ENCODE measurements around the gene KCNAB2.
"Not testable (repeated sequence)": the region's sequence is repeated elsewhere in the genome, so short reads cannot be mapped to it uniquely, and the experiment has no call there.

Gene KCNAB2

DNA sequence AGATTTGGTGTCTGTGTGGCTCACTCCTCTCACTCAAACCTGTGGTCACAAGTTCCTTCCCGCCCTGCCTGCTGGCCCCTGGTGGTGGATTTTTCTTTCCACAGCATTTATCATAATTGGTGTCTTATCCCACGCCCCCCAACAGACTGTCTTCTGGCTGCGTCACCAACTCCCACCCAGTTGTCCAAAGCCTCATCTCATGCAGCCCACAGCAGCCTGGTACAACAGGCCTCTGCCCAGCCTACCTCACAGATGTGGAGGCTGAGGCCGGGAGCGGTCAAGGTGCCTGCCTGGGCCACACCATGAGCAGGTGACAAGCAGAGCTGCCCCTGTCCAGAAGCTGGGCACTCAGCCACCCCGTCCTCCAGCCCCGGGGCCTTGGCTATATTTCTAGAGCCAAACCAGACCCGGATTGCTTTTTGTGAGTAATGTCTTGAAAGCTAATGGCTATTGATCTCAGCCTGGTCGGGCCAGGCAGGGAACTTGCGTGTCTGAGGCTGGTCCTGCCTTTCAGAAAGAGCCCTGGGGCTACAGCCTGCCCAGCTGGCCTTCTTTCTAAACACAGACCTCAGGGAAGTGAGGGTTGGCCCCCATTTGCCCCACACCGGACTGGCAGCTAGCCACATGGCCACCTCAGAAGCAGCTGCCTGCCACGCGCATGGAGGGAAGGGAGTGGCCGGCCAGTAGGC is 2.6 kb downstream of the KCNAB2 start:
- TF ChIP-seq ZNF274 (IDR thresholded peaks at IDR 0.05; ENCODE audit: low read depth, low read length), result no peak
- H3K4me3 ChIP-seq (ENCODE audit: low read length), result no peak overlapping the region

DNA sequence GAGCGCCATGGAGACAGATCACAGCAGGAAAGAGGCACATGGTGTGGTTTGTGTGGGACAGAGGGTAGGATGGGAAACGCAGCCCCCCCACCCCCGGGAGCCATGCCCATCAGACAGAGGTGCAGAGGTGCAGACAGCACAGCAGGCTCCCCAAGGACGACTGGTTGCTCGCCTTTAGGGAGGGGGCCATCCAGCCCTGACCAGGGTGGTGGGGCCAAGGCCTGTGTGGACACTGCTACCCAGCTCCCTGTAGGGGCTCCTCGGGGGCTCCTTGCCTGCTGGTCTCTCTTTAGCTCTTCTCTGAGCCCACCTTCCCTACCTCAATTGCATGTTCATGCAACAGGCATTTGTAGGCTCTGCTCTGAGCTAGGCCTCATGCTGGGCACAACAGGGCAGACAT is 3.7 kb downstream of the KCNAB2 start:
- H3K4me3 ChIP-seq (ENCODE audit: low read length), result no peak overlapping the region
- TF ChIP-seq ZNF274 (IDR thresholded peaks at IDR 0.05; ENCODE audit: low read depth, low read length), result no peak

DNA sequence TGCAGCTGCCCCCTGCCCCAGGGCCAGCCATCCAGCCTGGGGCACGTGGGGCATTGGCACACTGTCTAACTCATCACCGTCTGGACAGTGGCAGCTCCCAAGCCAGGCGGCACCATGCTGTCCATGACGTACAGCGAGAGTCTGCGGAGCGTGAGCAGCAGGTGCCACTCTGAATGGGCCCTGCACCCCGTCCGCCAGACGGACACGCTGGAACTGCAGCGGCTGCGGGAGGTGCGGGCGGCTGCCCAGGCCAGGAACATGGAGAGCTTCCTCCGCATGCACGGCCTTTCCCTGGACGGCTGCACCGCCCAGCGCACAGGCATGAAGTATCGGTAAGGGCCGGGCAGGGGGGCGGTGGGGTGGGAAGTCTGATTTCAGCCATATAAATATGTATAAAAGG is 5.7 kb downstream of the KCNAB2 start:
- TF ChIP-seq ZNF274 (IDR thresholded peaks at IDR 0.05; ENCODE audit: low read depth, low read length), result no peak
- H3K4me3 ChIP-seq (ENCODE audit: low read length), result no peak overlapping the region

DNA sequence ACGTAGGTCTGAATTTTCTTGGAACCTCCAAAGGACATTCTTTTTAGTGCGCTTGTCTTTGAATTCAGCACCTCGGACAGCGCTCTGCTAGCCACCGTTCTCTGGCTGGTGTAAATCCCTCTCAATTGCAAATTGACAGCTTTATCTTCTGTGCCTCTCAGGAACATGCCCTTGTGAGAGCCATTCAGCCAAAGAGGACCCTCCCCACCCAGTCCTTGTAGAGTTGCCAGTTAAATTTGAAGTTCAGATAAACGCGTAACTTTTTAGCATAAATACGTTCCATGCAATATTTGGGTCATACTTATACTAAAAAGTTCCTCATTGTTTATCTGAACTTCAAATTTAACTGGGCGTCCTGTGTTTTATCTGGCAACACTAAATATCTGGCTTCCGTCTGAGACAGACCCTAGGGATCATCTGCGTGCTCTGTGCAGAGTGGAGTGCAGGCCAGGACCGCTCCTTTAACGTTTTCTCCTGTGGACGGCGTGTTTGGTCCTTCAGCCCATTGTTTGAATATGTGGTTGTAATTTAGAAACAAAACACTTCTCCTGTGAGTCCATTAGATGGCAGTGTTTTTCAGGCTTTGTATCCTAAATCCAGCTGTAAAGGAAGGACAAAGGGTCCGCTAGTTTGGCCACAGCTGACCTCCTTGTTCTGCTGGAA is 7.0 kb downstream of the KCNAB2 start:
- no peak for TF ChIP-seq ZNF274 (IDR thresholded peaks at IDR 0.05; ENCODE audit: low read depth, low read length)
- no peak overlapping the region for H3K4me3 ChIP-seq (ENCODE audit: low read length)

DNA sequence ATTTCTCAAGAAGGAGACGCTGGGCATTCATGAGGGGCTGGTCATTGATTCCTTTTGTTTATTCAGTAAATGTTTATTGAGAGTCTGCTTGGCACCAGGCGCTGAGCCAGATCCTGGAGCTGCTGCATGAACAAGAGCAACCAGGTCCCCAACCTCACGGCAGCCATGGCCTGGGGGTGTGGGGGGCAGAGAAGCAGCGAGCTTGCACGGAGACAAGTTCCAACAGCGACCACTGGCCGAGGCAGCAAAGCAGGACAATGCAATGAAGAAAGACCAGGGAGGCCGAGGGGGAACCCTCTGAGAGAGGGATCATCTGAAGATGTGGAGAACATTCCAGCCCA is 7.5 kb downstream of the KCNAB2 start:
- H3K4me3 ChIP-seq (ENCODE audit: low read length), result no peak overlapping the region
- no peak for TF ChIP-seq ZNF274 (IDR thresholded peaks at IDR 0.05; ENCODE audit: low read depth, low read length)

DNA sequence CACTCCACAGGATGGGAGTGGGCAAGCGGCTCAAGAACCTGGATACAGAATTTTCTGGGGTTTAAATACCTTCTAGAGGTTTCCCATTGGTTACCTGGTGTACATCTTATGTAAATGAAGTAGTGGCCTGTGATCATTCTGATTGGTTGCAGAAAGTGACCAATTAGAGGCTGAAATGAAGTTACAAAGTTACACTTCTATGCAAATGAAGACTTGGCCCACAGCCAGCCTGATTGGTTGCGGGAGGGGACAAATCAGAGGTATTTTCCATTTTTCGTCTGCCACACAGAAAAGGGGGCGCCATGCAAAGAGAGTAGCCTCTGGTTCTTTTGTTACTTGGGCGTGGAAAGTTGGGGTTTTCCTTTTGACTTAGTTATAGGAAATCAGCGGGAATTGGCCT is 8.9 kb downstream of the KCNAB2 start:
- TF ChIP-seq ZNF274 (IDR thresholded peaks at IDR 0.05; ENCODE audit: low read depth, low read length), result no peak
- no peak overlapping the region for H3K4me3 ChIP-seq (ENCODE audit: low read length)

DNA sequence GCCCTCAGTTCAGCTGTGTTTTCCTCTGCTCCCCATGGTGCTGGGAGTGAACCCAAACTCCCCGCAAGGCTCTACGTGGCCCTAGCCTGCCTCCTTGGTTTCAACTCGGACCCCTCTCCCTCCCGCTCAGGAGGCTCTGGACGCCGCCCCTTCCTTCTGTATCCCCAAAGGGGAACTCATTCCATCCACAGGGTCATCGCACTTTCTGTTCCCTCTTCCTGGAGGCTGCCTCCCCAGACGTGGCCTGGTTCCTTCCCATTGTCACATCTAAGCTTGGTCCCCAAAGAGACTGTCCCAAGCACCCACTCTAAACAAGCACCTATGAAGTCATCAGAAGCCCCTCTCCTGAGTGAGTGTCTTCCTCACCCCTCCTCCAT is 10.9 kb downstream of the KCNAB2 start:
- TF ChIP-seq ZNF274 (IDR thresholded peaks at IDR 0.05; ENCODE audit: low read depth, low read length), result no peak
- H3K4me3 ChIP-seq (ENCODE audit: low read length), result no peak overlapping the region

DNA sequence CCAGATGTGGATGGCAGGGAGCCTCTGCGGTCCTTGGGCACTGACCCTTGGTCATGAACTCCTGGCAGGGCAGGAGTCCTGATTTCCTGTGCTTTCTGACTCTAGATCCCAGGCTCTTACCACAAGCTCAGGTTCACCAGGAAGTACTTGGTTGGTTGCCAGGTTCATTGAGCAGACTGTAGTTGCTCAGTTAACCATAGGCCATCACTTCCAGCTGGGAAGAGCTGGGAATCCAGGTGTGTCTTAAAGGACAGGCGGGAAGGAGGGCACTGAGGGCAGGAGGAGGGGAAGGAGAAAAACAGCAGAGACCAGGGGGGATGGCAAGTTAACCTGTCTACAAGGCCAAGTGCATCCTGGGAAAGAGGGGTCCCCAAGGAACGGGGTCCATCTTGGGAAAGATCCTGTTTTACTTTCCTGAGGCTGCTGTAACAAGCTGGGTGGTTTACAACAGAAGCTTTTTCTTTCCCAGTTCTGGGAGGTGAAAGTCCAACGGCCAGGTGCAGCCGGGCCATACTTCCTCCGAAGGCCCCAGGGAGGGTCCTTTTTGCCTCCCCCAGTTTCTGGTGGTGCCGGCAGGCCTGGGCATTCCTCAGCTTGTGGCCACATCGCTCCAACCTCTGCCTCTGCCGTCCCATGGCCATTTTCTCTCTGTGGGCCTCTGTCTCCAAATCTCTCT is 11.6 kb downstream of the KCNAB2 start:
- H3K4me3 ChIP-seq (ENCODE audit: low read length), result no peak overlapping the region
- TF ChIP-seq ZNF274 (IDR thresholded peaks at IDR 0.05; ENCODE audit: low read depth, low read length), result no peak

DNA sequence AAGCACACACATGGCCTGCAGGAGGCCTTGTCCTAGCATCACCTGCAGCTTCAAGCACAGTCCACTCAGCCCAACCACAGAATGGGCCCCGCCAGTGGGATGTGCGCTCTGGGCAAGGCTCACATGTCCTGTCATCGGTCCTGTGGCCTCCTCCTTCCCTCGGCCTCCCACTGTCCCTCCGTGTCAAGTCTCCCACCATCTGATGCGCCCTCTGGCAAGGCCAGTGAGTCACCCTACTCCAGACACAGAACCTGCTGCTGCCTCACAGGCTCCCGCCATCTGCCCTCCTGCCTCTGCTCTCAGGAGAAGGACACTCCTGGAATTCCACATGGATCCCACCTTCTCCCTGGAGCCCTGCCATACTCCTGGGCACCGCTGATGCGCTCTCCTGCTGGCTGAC is 14.2 kb downstream of the KCNAB2 start:
- H3K4me3 ChIP-seq (ENCODE audit: low read length), result no peak overlapping the region
- no peak for TF ChIP-seq ZNF274 (IDR thresholded peaks at IDR 0.05; ENCODE audit: low read depth, low read length)

DNA sequence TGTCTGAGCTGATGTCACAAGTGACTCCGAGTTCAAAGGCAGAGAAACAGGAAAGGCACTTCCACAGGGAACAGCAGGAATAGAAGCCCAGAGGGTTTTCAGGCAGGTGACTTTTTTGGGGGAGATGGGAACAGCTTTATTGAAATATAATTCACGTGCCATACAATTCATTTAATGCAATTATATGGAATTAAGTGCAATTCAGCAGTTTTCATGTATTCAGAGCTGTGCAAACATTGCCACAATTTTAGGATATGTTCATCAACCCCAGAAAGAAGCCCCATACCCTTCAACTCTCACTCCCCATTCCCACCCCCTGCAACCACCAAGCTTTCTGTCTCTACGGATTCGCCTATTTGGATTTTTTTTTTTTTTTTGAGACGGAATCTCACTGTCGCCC is 17.0 kb downstream of the KCNAB2 start:
- TF ChIP-seq ZNF274 (IDR thresholded peaks at IDR 0.05; ENCODE audit: low read depth, low read length), result no peak
- no peak overlapping the region for H3K4me3 ChIP-seq (ENCODE audit: low read length)

DNA sequence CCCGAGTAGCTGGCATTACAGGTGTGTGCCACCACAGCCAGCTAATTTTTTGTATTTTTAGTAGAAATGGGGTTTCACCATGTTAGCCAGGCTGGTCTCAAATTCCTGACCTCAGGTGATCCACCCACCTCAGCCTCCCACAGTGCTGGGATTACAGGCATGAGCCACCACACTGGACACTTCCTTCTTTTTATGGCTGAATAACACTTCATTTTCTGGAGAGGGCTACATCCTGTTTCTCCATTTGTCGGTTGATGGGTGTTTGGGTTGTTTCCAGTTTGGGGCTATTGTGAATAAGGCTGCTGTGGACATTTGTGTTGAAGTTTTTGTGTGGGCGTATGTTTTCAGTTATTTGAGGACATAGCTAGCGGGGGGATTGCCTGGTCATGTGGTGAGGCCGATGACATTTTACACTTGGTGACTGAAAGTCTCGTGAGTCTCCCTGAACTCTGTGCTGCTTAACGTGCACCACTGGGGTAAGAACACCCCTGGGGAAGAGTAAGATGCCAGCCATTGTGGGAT is 17.9 kb downstream of the KCNAB2 start:
- not testable (repeated sequence) for H3K4me3 ChIP-seq (ENCODE audit: low read length)

DNA sequence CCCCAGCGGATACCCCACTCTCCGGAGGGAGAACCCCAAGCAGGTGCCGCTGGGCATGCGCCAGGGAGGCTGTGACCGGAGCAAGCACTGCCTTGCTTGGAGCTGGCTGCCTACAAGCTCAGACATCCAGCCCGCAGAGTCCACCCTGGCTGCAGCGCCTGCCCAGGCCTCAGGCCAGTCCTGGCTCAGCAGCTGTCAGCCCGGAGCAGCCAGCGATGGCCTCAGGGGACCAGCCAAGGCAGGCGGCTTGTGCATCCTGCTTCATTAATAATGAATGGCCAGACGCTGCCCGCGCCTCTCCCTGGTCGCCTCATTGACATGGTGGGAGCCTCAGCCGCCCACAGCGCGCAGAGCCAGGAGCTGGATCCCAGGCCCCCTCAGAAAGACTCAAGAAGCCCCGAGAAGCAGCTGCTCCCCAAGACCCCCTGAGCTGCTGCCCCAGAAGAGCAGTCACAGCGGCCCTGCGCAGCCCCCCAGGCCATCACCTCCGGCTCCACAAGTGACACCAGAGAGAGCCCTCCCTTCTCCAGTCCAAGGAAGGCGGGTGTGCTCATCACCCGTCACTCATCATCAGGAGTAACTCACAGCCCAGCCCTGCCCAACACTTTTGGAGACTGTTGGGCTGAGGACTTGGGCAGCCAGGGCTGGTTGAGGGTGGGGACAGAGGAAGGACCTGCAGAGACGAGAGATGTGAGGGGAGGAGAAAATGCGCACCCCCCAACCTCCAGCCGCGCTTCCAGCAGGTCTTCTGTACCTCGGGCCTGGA is 19.6 kb downstream of the KCNAB2 start:
- no peak overlapping the region for H3K4me3 ChIP-seq (ENCODE audit: low read length)
- no peak for TF ChIP-seq ZNF274 (IDR thresholded peaks at IDR 0.05; ENCODE audit: low read depth, low read length)

DNA sequence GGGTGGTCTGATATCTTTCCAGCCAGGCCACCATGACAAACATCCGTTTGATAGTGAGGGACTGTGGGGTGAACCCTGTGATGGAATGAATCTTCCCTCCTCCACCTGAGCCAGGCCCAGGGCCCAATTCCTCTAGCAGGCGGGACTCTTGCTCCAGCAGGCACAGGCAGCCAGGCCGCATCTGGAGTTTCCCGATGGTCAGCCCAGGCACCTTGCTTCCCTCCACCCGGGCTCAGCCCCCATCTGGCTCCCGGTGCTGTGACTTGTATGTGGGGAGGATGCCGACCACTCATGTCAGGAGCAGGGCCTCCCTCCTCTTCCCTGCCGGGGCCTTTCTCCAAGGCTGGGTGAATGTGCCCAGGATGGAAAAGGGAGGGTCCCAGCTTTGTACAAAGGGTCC is 21.0 kb downstream of the KCNAB2 start:
- no peak overlapping the region for H3K4me3 ChIP-seq (ENCODE audit: low read length)
- no peak for TF ChIP-seq ZNF274 (IDR thresholded peaks at IDR 0.05; ENCODE audit: low read depth, low read length)

DNA sequence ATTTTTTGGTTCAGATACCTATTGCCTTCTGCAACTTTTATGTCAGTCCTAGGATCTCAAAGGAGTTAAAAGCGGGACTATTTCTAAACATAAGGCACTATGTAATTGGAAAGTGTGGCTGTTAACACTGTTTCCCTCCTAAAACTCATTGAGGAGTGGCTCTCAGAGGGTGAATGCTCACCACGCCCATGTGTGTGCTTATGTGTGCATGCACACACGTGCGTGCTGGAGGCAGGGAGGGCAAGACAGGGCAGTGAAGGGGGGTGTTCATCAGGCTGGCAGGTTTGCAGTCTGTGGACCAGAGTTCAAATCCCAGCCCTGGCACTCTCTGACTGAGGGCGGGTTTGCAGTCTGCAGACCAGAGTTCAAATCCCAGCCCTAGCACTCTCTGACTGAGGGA is 22.4 kb downstream of the KCNAB2 start:
- no peak overlapping the region for H3K4me3 ChIP-seq (ENCODE audit: low read length)
- TF ChIP-seq ZNF274 (IDR thresholded peaks at IDR 0.05; ENCODE audit: low read depth, low read length), result no peak

DNA sequence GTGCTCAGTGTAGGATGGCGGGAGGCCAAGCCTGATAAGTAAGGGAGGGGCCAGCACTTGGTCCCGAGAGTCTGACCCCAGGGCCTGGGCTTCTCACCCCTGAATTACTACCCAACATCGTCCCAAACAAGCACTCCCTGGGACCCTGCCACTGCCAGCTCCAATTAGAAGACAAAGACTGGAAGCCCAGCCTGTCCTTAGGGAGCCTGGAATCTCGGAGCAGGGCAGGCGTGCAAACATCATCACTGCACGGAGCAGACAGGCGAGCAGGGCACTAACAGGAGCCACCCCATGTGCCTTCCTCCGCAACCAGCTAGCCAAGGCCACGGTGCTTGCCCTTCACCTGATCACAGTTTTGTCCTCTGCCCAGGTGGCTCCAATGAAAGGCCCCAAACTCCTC is 23.2 kb downstream of the KCNAB2 start:
- no peak overlapping the region for H3K4me3 ChIP-seq (ENCODE audit: low read length)
- TF ChIP-seq ZNF274 (IDR thresholded peaks at IDR 0.05; ENCODE audit: low read depth, low read length), result no peak
